Measurements from ENCODE around the gene FHOD1. TPM values are rescaled to one million over a fixed set of nuclear protein-coding genes. Genes with fewer than 3 reads are reported as not detected.

The FHOD1 gene
- total RNA-seq, 1 experiment from 2014 or later: 96.4 TPM

DNA sequence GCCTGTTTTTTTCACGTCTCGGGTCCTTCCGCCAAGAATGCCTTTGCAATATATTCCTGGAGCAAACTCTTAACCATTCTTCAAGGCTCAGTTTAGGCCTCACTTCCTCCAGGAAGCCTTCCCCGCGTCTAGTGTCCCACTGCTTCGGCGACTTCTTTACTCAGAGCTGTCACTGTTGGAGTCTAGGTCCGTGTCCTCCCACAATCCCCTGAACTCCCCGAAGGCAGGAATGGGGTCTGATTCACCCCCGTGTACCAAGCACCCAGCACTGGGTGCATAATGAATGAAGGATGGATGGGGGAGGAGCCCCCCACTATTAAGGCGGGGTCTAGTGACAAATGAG, 64.0 kb downstream of the FHOD1 start:
- no peaks in the 10 kb centered on the region for H3K36me3 ChIP-seq (ENCODE audit: insufficient read depth, low read length, poor library complexity, severe bottlenecking)
- no peaks in the 10 kb centered on the region for H3K9me3 ChIP-seq (ENCODE audit: low read depth, low read length, poor library complexity, severe bottlenecking)
- ChIA-PET POLR2A (ENCODE audit: low non-redundant PET) (no interaction called here), CTCF (no interaction called here)
- TF ChIP-seq, protein P1, sequence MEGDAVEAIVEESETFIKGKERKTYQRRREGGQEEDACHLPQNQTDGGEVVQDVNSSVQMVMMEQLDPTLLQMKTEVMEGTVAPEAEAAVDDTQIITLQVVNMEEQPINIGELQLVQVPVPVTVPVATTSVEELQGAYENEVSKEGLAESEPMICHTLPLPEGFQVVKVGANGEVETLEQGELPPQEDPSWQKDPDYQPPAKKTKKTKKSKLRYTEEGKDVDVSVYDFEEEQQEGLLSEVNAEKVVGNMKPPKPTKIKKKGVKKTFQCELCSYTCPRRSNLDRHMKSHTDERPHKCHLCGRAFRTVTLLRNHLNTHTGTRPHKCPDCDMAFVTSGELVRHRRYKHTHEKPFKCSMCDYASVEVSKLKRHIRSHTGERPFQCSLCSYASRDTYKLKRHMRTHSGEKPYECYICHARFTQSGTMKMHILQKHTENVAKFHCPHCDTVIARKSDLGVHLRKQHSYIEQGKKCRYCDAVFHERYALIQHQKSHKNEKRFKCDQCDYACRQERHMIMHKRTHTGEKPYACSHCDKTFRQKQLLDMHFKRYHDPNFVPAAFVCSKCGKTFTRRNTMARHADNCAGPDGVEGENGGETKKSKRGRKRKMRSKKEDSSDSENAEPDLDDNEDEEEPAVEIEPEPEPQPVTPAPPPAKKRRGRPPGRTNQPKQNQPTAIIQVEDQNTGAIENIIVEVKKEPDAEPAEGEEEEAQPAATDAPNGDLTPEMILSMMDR (conservative IDR thresholded peaks at IDR 0.05; ENCODE audit: low read depth, low read length): no peak
- no peak for TF ChIP-seq EZH2 (IDR thresholded peaks at IDR 0.05; ENCODE audit: borderline replicate concordance, low read depth, low read length, poor library complexity, severe bottlenecking)
- H3K4me3 ChIP-seq (ENCODE audit: low read depth, low read length, poor library complexity, severe bottlenecking): peak overlapping the region; percentile 68
- intact Hi-C loops (cut with micrococcal nuclease; ENCODE audit: unreplicated experiment): loop anchor here (2.0 kb wide), 1 partner anchor 228 kb away; no protein-coding TSS in a partner anchor
- peaks cover 18% of the 10 kb centered on the region for H3K4me1 ChIP-seq (ENCODE audit: insufficient read depth, low read length, poor library complexity, severe bottlenecking)
- no peaks in the 10 kb centered on the region for H3K27me3 ChIP-seq (replicated peaks; ENCODE audit: insufficient read depth, low read depth, low read length, poor library complexity)
- peak overlapping the region; percentile 99 for H3K27ac ChIP-seq (ENCODE audit: low read depth, low read length, poor library complexity, severe bottlenecking)
- no peak for DNase-seq (ENCODE audit: low spot score)
- BruUV-seq (replicated peaks): no TSS peak

DNA sequence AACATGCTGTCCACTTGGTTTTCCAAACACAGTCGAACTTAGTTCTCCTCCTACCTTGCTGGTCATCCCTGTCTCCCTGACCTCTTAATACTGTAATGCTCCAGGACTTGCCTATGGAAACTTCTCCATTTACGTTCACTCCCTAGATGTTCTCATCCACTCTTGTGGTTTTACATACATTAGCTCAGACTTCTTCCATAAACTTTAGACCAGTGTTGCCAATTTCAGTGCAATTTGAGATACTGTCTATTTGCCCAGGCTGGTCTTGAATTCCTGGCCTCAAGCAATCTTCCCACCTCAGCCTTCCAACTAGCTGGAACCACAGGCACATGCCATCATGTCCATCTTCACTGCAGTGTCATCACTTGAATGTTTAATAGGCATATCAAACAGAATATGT, 65.0 kb downstream of the FHOD1 start:
- TF ChIP-seq, protein P1 (conservative IDR thresholded peaks at IDR 0.05; ENCODE audit: low read depth, low read length): no peak
- no peak for TF ChIP-seq EZH2 (IDR thresholded peaks at IDR 0.05; ENCODE audit: borderline replicate concordance, low read depth, low read length, poor library complexity, severe bottlenecking)
- no TSS peak for BruUV-seq (replicated peaks)
- CTCF ChIA-PET: no interaction called here

DNA sequence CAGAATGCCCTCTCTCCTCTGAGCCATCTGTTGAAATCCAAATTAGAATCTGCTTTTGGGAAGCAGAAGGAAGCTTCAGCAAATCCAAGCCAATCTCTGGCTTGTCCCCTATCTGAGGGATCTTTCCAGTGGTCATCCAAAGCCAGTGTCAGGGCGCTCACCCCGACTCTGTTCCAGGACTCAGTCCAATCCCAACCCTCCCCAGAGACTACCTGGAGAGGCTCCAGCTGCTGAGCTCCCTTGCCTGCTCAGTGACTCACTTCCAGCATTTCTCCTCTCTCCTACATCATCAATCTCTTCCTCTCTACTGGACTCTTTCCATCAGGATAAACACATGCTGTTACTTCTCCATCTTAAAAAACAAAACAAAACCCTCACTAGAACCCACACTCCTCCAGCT, 65.9 kb downstream of the FHOD1 start:
- no peak for DNase-seq (ENCODE audit: low spot score)
- no TSS peak for BruUV-seq (replicated peaks)
- no peak overlapping the region for H3K4me3 ChIP-seq (ENCODE audit: low read depth, low read length, poor library complexity, severe bottlenecking)
- H3K27ac ChIP-seq (ENCODE audit: low read depth, low read length, poor library complexity, severe bottlenecking): no peak overlapping the region
- no peaks in the 10 kb centered on the region for H3K27me3 ChIP-seq (replicated peaks; ENCODE audit: insufficient read depth, low read depth, low read length, poor library complexity)
- TF ChIP-seq EZH2 (IDR thresholded peaks at IDR 0.05; ENCODE audit: borderline replicate concordance, low read depth, low read length, poor library complexity, severe bottlenecking): no peak
- TF ChIP-seq, protein P1 (conservative IDR thresholded peaks at IDR 0.05; ENCODE audit: low read depth, low read length): no peak
- peaks cover 25% of the 10 kb centered on the region for H3K4me1 ChIP-seq (ENCODE audit: insufficient read depth, low read length, poor library complexity, severe bottlenecking)
- intact Hi-C loops (cut with micrococcal nuclease; ENCODE audit: unreplicated experiment): no loop called here
- CTCF ChIA-PET: interaction anchor here (0.6 to 0.7 kb wide), 2 partner anchors 26 to 163 kb away, joined by 3 read pairs; no protein-coding TSS in a partner anchor
- POLR2A ChIA-PET (ENCODE audit: low non-redundant PET): no interaction called here
- no peaks in the 10 kb centered on the region for H3K36me3 ChIP-seq (ENCODE audit: insufficient read depth, low read length, poor library complexity, severe bottlenecking)
- no peaks in the 10 kb centered on the region for H3K9me3 ChIP-seq (ENCODE audit: low read depth, low read length, poor library complexity, severe bottlenecking)

More for the DNA sequence above, 65.0 kb downstream of the FHOD1 start:
- Histone ChIP-seq H3K27me3 (replicated peaks; ENCODE audit: insufficient read depth, low read depth, low read length, poor library complexity) (no peaks in the 10 kb centered on the region), H3K4me3 (ENCODE audit: low read depth, low read length, poor library complexity, severe bottlenecking) (peak overlapping the region; percentile 68), H3K36me3 (ENCODE audit: insufficient read depth, low read length, poor library complexity, severe bottlenecking) (no peaks in the 10 kb centered on the region), H3K9me3 (ENCODE audit: low read depth, low read length, poor library complexity, severe bottlenecking) (no peaks in the 10 kb centered on the region), H3K27ac (ENCODE audit: low read depth, low read length, poor library complexity, severe bottlenecking) (no peak overlapping the region), H3K4me1 (ENCODE audit: insufficient read depth, low read length, poor library complexity, severe bottlenecking) (peaks cover 25% of the 10 kb centered on the region)
- POLR2A ChIA-PET (ENCODE audit: low non-redundant PET): no interaction called here
- intact Hi-C loops (cut with micrococcal nuclease; ENCODE audit: unreplicated experiment): loop anchor here (2.0 kb wide), 1 partner anchor 227 kb away; no protein-coding TSS in a partner anchor
- DNase-seq (ENCODE audit: low spot score): no peak
